ENCODE data around the gene MLF2.
"Not testable (repeated sequence)": the region's sequence is repeated elsewhere in the genome, so short reads cannot be mapped to it uniquely, and the experiment has no call there.

The MLF2 gene

DNA sequence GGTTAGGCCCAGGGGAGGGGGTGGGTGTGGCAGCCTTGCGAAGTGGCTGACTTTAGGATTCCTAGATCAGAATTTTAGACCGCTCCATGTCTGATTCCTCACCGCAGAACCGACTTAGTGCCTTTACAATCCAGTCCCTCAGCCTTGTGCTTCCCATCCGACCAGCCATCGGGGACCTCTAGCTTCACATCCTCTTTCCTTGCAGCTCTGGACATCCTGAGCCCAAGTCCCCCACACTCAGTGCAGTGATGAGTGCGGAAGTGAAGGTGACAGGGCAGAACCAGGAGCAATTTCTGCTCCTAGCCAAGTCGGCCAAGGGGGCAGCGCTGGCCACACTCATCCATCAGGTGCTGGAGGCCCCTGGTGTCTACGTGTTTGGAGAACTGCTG is 28.5 kb downstream of the MLF2 start:
- H3K27ac ChIP-seq = peak overlapping the region; percentile 84
- TF ChIP-seq, protein P1, sequence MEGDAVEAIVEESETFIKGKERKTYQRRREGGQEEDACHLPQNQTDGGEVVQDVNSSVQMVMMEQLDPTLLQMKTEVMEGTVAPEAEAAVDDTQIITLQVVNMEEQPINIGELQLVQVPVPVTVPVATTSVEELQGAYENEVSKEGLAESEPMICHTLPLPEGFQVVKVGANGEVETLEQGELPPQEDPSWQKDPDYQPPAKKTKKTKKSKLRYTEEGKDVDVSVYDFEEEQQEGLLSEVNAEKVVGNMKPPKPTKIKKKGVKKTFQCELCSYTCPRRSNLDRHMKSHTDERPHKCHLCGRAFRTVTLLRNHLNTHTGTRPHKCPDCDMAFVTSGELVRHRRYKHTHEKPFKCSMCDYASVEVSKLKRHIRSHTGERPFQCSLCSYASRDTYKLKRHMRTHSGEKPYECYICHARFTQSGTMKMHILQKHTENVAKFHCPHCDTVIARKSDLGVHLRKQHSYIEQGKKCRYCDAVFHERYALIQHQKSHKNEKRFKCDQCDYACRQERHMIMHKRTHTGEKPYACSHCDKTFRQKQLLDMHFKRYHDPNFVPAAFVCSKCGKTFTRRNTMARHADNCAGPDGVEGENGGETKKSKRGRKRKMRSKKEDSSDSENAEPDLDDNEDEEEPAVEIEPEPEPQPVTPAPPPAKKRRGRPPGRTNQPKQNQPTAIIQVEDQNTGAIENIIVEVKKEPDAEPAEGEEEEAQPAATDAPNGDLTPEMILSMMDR (conservative IDR thresholded peaks at IDR 0.05; ENCODE audit: low read depth) = no peak
- ChIA-PET POLR2A (ENCODE audit: low non-redundant PET) (interaction anchor here (0.6 to 1.4 kb wide), 7 partner anchors 35 to 118 kb away, joined by 3 to 13 read pairs (median 3); partner anchors contain the start of gene ZNF384), CTCF (interaction anchor here (0.9 to 1.2 kb wide), 3 partner anchors 11 to 57 kb away, joined by 3 read pairs; partner anchors contain the start of gene MLF2)
- DNase-seq (ENCODE audit: low spot score) = no peak

DNA sequence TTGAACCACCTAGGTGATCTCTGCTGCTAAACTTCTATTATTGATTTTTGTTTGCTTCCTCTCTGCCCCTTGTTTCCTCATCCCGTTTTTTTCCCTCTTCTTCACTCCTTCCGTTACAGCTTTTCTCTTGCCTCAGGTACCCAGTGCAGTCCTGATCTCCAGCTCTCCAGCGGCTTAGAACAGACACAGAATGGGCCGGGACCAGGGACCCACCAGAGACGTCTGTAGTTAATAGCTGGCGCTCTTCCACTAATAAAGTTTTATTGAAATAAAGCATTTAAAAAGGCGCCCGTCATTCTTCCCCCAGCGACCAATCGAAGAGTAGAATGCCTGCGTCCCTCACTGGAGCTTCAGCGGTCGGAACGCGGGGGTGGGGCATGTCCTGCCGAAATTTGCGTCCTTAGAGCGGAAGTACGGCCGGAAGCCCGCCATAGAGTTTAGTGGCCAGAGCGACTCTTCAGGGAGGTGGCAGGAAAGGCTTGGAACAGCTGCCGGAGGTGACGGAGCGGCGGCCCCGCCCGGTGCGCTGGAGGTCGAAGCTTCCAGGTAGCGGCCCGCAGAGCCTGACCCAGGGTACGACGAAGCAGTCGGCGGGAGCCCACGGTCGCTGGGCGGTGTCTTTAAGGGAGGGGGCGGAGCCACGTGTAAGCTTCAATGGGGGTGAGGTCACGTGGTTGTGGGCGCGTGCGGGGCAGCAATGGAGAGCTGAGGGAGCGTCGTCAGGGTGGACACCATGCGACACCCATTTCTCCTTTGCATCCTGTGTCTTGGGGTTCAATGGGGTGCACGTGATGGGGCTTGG is 29.1 kb downstream of the MLF2 start, which contains the start of gene COPS7A:
Gene COPS7A (plus strand): TSS at position 440 of the 802 bp plus-strand sequence. CDS start 611 bp downstream, outside the sequence.
- TF ChIP-seq, protein P1 (conservative IDR thresholded peaks at IDR 0.05; ENCODE audit: low read depth) = no peak
- peak; percentile 97 for DNase-seq (ENCODE audit: low spot score)
- CTCF ChIA-PET = interaction anchor here (0.9 to 1.2 kb wide), 3 partner anchors 12 to 56 kb away, joined by 3 read pairs; partner anchors contain the start of gene MLF2
- peak within 1 kb of the TSS; percentile 84 for H3K27ac ChIP-seq
- POLR2A ChIA-PET (ENCODE audit: low non-redundant PET) = interaction anchor here (0.6 to 1.4 kb wide), 10 partner anchors 10 to 167 kb away, joined by 3 to 13 read pairs (median 3); partner anchors contain the start of genes CDCA3, USP5 and ZNF384

DNA sequence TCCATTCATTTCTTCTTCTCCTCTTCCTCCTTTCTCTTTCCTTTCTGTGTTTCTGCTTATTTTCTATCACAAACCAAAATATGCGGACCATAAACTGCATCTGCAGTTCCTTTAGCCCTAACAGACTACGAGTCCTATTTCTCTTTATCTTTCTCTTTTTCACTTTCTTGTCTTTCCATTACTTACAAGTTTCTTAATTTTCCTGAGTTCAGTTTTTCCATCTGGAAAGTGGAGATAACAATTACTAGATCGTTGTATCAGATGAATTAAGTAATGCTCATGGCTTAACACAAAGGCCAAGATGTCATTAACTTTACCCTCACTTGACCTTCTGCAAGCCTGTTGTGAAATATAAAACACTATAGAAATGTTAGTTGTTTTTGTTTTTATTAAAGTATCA is 30.1 kb downstream of the MLF2 start:
- TF ChIP-seq, protein P1 (conservative IDR thresholded peaks at IDR 0.05; ENCODE audit: low read depth) = no peak
- ChIA-PET CTCF (no interaction called here), POLR2A (ENCODE audit: low non-redundant PET) (no interaction called here)
- no peak overlapping the region for H3K27ac ChIP-seq
- DNase-seq (ENCODE audit: low spot score) = no peak

DNA sequence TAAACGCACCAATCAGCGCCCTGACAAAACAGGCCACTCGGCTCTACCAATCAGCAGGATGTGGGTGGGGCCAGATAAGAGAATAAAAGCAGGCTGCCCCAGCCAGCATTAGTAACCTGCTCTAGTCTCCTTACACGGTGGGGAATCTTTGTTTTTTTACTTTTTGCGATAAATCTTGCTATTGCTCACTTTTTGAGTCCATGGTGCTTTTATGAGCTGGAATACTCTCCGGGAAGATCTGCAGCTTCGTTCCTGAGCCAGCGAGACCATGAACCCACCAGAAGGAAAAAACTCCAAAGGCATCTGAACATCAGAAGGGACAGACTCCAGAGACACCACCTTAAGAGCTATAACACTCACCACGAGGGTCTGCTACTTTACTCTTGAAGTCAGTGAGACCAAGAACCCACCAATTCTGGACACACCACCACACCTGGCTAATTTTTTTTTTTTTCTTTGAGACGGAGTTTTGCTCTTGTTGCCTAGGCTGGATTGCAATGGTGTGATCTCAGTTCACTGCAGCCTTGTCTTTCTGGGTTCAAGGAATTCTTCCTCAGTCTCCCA is 36.0 kb downstream of the MLF2 start:
- ChIA-PET POLR2A (ENCODE audit: low non-redundant PET) (interaction anchor here (0.6 kb wide), 1 partner anchor 134 kb away, joined by 3 read pairs; the partner anchor contains the start of gene CDCA3), CTCF (no interaction called here)
- TF ChIP-seq, protein P1 (conservative IDR thresholded peaks at IDR 0.05; ENCODE audit: low read depth) = no peak
- H3K27ac ChIP-seq = no peak overlapping the region
- DNase-seq (ENCODE audit: low spot score) = no peak

DNA sequence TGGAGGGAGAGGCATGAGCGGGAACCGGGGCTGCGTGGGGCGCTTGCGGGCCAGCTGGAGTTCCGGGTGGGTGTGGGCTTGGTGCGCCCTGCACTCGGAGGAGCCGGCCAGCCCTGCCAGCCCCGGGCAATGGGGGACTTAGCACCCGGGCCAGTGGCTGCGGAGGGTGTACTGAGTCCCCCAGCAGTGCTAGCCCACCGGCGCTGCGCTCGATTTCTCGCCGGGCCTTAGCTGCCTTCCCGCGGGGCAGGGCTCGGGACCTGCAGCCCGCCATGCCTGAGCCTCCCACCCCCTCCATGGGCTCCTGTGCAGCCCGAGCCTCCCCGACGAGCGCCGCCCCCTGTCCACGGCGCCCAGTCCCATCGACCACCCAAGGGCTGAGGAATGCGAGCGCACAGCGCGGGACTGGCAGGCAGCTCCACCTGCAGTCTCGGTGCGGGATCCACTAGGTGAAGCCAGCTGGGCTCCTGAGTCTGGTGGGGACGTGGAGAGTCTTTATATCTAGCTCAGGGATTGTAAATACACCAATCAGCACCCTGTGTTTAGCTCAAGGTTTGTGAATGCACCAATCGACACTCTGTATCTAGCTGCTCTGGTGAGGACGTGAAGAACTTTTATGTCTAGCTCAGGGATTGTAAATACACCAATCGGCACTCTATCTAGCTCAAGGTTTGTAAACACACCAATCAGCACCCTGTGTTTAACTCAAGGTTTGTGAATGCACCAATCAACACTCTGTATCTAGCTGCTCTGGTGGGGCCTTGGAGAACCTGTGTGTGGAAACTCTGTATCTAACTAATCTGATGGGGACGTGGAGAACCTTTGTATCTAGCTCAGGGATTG is 36.7 kb downstream of the MLF2 start:
- DNase-seq (ENCODE audit: low spot score); CTCF ChIA-PET; H3K27ac ChIP-seq: not testable (repeated sequence)
- POLR2A ChIA-PET (ENCODE audit: low non-redundant PET) = interaction anchor here (0.6 kb wide), 1 partner anchor 135 kb away, joined by 3 read pairs; the partner anchor contains the start of gene CDCA3

DNA sequence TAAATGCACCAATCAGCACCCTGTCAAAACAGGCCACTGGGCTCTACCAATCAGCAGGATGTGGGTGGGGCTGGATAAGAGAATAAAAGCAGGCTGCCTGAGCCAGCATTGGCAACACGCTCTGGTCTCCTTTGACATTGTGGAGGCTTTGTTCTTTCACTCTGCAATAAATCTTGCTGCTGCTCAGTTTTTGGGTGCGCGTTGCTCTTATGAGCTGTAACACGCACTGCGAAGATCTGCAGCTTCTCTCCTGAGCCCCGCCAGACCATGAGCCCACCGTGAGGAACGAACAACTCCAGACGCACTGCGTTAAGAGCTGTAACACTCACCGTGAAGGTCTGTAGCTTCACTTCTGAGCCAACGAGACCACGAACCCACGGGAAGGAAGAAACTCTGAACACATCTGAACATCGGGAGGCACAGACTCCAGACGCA is 44.0 kb downstream of the MLF2 start:
- POLR2A ChIA-PET (ENCODE audit: low non-redundant PET) = no interaction called here
- TF ChIP-seq, protein P1 (conservative IDR thresholded peaks at IDR 0.05; ENCODE audit: low read depth) = no peak
- DNase-seq (ENCODE audit: low spot score) = no peak
- H3K27ac ChIP-seq = no peak overlapping the region
- CTCF ChIA-PET = no interaction called here

DNA sequence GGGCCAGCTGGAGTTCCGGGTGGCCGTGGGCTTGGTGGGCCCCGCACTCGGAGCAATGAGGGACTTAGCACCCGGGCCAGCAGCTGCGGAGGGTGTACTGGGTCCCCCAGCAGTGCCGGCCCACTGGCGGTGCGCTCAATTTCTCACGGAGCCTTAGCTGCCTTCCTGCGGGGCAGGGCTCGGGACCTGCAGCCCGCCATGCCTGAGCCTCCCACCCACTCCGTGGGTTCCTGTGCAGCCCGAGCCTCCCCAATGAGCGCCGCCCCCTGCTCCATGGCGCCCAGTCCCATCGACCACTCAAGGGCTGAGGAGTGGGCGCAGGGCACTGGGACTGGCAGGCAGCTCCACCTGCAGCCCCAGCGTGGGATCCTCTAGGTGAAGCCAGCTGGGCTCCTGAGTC is 44.6 kb downstream of the MLF2 start:
- CTCF ChIA-PET; DNase-seq (ENCODE audit: low spot score); H3K27ac ChIP-seq; POLR2A ChIA-PET (ENCODE audit: low non-redundant PET): not testable (repeated sequence)

Data from RWPE1 (cell line).